HCT116 (cell line): ENCODE measurements around the gene NEUROG3. TPM values are rescaled to one million over a fixed set of nuclear protein-coding genes. Genes with fewer than 3 reads are reported as not detected.

ENCODE experiments used
- ATAC-seq: fragments of 200-7000 bp; cut with Tn5 transposase; 2 replicates; pipeline ENCODE4 v1.9.1; 2020; ENCODE audit warnings: mild to moderate bottlenecking, moderate library complexity
- BruUV-seq: library from RNA; stranded (reverse); fragments of 400-500 nt; replicated peaks from 2 replicates; lab custom pipeline; 2021; lab: Mats Ljungman, UMichigan
- CTCF ChIA-PET: fragments of 300-600 bp; sonication (Branson Sonifier 250); formaldehyde crosslinking; loops from one replicate; lab custom pipeline; 2021; ENCODE audit warnings: antibody characterized with exemption; lab: Charles Lee
- POLR2A ChIA-PET: fragments of 300-600, 350-600 bp; sonication (Branson Sonifier 250); formaldehyde crosslinking; loops from one replicate; lab custom pipeline; 2021; ENCODE audit warnings: antibody characterized with exemption; lab: Charles Lee
- RAD21 ChIA-PET, 2 experiments: fragments of 300-600 bp; sonication (Branson Sonifier 250); formaldehyde crosslinking; loops; one replicate each; lab custom pipeline; 2023; ENCODE audit warnings: low total read pairs in 2 of 2; ENCODE audit not compliant: uncharacterized antibody in 2 of 2, unreplicated experiment in 2 of 2, low non-redundant PET in 1 of 2; lab: Charles Lee
- DNase-seq: peaks from one replicate; pipeline ENCODE4 v3.0.0-alpha.2; 2010; ENCODE audit warnings: low read depth, low spot score
- H2AFZ ChIP-seq: fragments of 200-600 bp; shearing (Covaris generic), sonication (generic); 2 replicates; pipeline ENCODE4 v1.6.1; 2017; ENCODE audit warnings: low read depth, mixed run types, mixed read lengths, antibody characterized with exemption, low read length; ENCODE audit not compliant: poor library complexity, severe bottlenecking
- H3K27ac ChIP-seq: 2 replicates; pipeline ENCODE4 v1.5.1; 2012; ENCODE audit warnings: low read depth, low read length
- H3K27me3 ChIP-seq: fragments of 200-600 bp; sonication (generic); 2 replicates; pipeline ENCODE4 v1.6.1; 2016; ENCODE audit warnings: mixed run types, low read length, mixed read lengths; ENCODE audit not compliant: insufficient read depth
- H3K36me3 ChIP-seq, 2 experiments: fragments of 200-500 bp in 1 of 2; fragments of 200-600 bp in 1 of 2; sonication (Bioruptor generic) in 1 of 2; sonication (generic) in 1 of 2; 2 replicates each; pipeline versions ENCODE4 v1.5.1 to v1.6.1; 2014 to 2016; ENCODE audit warnings: low read length in 2 of 2, inconsistent platforms in 1 of 2, mixed read lengths in 1 of 2, mixed run types in 1 of 2; ENCODE audit not compliant: insufficient read depth in 2 of 2, control insufficient read depth in 1 of 2
- H3K4me1 ChIP-seq, 2 experiments: fragments of 200-600 bp in 1 of 2; sonication (generic) in 1 of 2; 2 replicates each; pipeline versions ENCODE4 v1.5.1 to v1.6.1; 2012 to 2017; ENCODE audit warnings: low read length in 2 of 2, inconsistent platforms in 1 of 2, mild to moderate bottlenecking in 1 of 2, mixed read lengths in 1 of 2, mixed run types in 1 of 2, moderate library complexity in 1 of 2; ENCODE audit not compliant: insufficient read depth in 2 of 2, control insufficient read depth in 1 of 2
- H3K4me2 ChIP-seq: fragments of 200-600 bp; sonication (generic); 2 replicates; pipeline ENCODE4 v1.6.1; 2017; ENCODE audit warnings: mixed run types, low read length, mixed read lengths
- H3K4me3 ChIP-seq, 2 experiments: fragments of 200-600 bp in 1 of 2; sonication (generic) in 1 of 2; replicated peaks in 1 of 2; 2 replicates each; pipeline ENCODE4 v1.5.1; 2011 to 2016; ENCODE audit warnings: low read length in 2 of 2, control low read depth in 1 of 2, low read depth in 1 of 2, mild to moderate bottlenecking in 1 of 2, mixed read lengths in 1 of 2, mixed run types in 1 of 2
- H3K79me2 ChIP-seq: fragments of 200-600 bp; sonication (generic); 2 replicates; pipeline ENCODE4 v1.6.1; 2017; ENCODE audit warnings: mild to moderate bottlenecking, mixed run types, low read length, moderate library complexity, mixed read lengths; ENCODE audit not compliant: insufficient read depth
- H3K9ac ChIP-seq: fragments of 200-600 bp; sonication (generic); 2 replicates; pipeline ENCODE4 v1.6.1; 2016; ENCODE audit warnings: low read length, mixed read lengths
- H3K9me2 ChIP-seq: fragments of 200-600 bp; sonication (generic), shearing (Covaris generic); 2 replicates; pipeline ENCODE4 v1.6.1; 2017; ENCODE audit warnings: mixed run types, mild to moderate bottlenecking, moderate library complexity; ENCODE audit not compliant: insufficient read depth
- H3K9me3 ChIP-seq, 2 experiments: fragments of 200-500 bp in 1 of 2; fragments of 200-600 bp in 1 of 2; sonication (Bioruptor generic) in 1 of 2; sonication (generic) in 1 of 2; 2 replicates each; pipeline ENCODE4 v1.6.1; 2014 to 2017; ENCODE audit warnings: low read length in 2 of 2, mixed read lengths in 2 of 2, inconsistent platforms in 1 of 2, low read depth in 1 of 2, mild to moderate bottlenecking in 1 of 2, mixed run types in 1 of 2, moderate library complexity in 1 of 2; ENCODE audit not compliant: control insufficient read depth in 1 of 2, insufficient read depth in 1 of 2
- H4K20me1 ChIP-seq: fragments of 200-600 bp; sonication (generic), shearing (Covaris generic); 2 replicates; pipeline ENCODE4 v1.6.1; 2017; ENCODE audit warnings: mixed run types, mild to moderate bottlenecking, moderate library complexity; ENCODE audit not compliant: insufficient read depth
- POLR2A ChIP-seq: IDR thresholded peaks from 2 replicates; pipeline ENCODE4 v1.7.0; 2011; ENCODE audit warnings: borderline replicate concordance; ENCODE audit not compliant: insufficient read depth, insufficient read length; ENCODE audit errors: extremely low read depth
- RAD21 ChIP-seq: IDR thresholded peaks from 2 replicates; pipeline ENCODE4 v1.6.1; 2012; ENCODE audit warnings: low read depth, mild to moderate bottlenecking
- SP1 ChIP-seq: IDR thresholded peaks from 2 replicates; pipeline ENCODE4 v1.6.1; 2012; ENCODE audit warnings: low read depth
- ZNF274 ChIP-seq: fragments of 200-500 bp; sonication (Bioruptor generic); IDR thresholded peaks from 2 replicates; pipeline ENCODE4 v1.6.1; 2014; ENCODE audit warnings: mild to moderate bottlenecking, low read depth, low read length, inconsistent platforms
- intact Hi-C: fragments of 100-400 bp; cut with micrococcal nuclease; formaldehyde crosslinking; loops from 2 replicates; pipeline ENCODE4 v1.10.0; 2022
- total RNA-seq: library from RNA; stranded (reverse); gene quantifications from one replicate; pipeline ENCODE4 v1.2.1, GENCODE V29; 2021; ENCODE audit not compliant: unreplicated experiment
- TF ChIP-seq, protein P1 (sequence below): IDR thresholded peaks from 2 replicates; pipeline ENCODE4 v1.6.1; 2011; ENCODE audit warnings: mild to moderate bottlenecking, low read length, moderate library complexity; ENCODE audit not compliant: insufficient replicate concordance; ENCODE audit errors: extremely low read depth
- TF ChIP-seq, protein P2 (sequence below): IDR thresholded peaks from 2 replicates; pipeline ENCODE4 v1.6.1; 2012; ENCODE audit warnings: low read depth
- TF ChIP-seq, protein P3 (sequence below), 3 experiments: fragments of 200-600 bp in 1 of 3; sonication (generic) in 1 of 3; IDR thresholded peaks in 2 of 3; conservative IDR thresholded peaks in 1 of 3; 2 replicates each; pipeline ENCODE4 v1.5.1; 2012 to 2017; ENCODE audit warnings: low read depth in 2 of 3, low read length in 2 of 3, antibody characterized with exemption in 1 of 3, borderline replicate concordance in 1 of 3, control low read depth in 1 of 3, mild to moderate bottlenecking in 1 of 3, mixed read lengths in 1 of 3, mixed run types in 1 of 3, moderate library complexity in 1 of 3; ENCODE audit not compliant: insufficient read depth in 1 of 3

The NEUROG3 gene
- total RNA-seq, 1 experiment from 2014 or later: not detected

DNA sequence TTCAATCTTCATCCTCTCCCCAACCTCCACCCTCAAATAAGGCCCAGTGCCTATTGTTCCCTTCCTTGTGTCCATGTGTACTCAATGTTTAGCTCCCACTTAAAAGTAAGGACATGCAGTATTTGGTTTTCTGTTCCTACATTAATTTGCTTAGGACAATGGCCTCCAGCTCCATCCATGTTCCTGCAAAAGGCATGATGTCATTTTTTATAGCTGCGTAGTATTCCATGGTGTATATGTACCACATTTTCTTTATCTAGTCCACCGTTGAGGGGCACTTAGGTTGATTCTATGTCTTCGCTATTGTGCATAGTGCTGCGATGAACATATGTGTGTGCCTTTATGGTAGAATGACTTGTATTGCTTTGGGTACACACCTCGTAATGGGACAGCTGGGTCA lies 7.2 kb upstream of the NEUROG3 start:
- H3K9ac ChIP-seq: no peak overlapping the region
- no peaks in the 10 kb centered on the region for H3K79me2 ChIP-seq
- H3K27ac ChIP-seq: no peak overlapping the region
- no peaks in the 10 kb centered on the region for H3K9me3 ChIP-seq
- no peaks in the 10 kb centered on the region for H3K9me2 ChIP-seq
- no peak overlapping the region for H2AFZ ChIP-seq
- ChIA-PET CTCF (no interaction called here), POLR2A (no interaction called here), RAD21 (no interaction called here)
- no peaks in the 10 kb centered on the region for H3K4me1 ChIP-seq
- H4K20me1 ChIP-seq: no peaks in the 10 kb centered on the region
- no TSS peak for BruUV-seq
- ATAC-seq (no peak), DNase-seq (no peak)
- TF ChIP-seq, protein P1, sequence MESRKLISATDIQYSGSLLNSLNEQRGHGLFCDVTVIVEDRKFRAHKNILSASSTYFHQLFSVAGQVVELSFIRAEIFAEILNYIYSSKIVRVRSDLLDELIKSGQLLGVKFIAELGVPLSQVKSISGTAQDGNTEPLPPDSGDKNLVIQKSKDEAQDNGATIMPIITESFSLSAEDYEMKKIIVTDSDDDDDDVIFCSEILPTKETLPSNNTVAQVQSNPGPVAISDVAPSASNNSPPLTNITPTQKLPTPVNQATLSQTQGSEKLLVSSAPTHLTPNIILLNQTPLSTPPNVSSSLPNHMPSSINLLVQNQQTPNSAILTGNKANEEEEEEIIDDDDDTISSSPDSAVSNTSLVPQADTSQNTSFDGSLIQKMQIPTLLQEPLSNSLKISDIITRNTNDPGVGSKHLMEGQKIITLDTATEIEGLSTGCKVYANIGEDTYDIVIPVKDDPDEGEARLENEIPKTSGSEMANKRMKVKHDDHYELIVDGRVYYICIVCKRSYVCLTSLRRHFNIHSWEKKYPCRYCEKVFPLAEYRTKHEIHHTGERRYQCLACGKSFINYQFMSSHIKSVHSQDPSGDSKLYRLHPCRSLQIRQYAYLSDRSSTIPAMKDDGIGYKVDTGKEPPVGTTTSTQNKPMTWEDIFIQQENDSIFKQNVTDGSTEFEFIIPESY: no peak
- no peak for TF ChIP-seq POLR2A
- TF ChIP-seq ZNF274: no peak
- no peak for TF ChIP-seq RAD21
- TF ChIP-seq, protein P2, sequence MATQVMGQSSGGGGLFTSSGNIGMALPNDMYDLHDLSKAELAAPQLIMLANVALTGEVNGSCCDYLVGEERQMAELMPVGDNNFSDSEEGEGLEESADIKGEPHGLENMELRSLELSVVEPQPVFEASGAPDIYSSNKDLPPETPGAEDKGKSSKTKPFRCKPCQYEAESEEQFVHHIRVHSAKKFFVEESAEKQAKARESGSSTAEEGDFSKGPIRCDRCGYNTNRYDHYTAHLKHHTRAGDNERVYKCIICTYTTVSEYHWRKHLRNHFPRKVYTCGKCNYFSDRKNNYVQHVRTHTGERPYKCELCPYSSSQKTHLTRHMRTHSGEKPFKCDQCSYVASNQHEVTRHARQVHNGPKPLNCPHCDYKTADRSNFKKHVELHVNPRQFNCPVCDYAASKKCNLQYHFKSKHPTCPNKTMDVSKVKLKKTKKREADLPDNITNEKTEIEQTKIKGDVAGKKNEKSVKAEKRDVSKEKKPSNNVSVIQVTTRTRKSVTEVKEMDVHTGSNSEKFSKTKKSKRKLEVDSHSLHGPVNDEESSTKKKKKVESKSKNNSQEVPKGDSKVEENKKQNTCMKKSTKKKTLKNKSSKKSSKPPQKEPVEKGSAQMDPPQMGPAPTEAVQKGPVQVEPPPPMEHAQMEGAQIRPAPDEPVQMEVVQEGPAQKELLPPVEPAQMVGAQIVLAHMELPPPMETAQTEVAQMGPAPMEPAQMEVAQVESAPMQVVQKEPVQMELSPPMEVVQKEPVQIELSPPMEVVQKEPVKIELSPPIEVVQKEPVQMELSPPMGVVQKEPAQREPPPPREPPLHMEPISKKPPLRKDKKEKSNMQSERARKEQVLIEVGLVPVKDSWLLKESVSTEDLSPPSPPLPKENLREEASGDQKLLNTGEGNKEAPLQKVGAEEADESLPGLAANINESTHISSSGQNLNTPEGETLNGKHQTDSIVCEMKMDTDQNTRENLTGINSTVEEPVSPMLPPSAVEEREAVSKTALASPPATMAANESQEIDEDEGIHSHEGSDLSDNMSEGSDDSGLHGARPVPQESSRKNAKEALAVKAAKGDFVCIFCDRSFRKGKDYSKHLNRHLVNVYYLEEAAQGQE: no peak
- no peak for TF ChIP-seq SP1
- TF ChIP-seq, protein P3, sequence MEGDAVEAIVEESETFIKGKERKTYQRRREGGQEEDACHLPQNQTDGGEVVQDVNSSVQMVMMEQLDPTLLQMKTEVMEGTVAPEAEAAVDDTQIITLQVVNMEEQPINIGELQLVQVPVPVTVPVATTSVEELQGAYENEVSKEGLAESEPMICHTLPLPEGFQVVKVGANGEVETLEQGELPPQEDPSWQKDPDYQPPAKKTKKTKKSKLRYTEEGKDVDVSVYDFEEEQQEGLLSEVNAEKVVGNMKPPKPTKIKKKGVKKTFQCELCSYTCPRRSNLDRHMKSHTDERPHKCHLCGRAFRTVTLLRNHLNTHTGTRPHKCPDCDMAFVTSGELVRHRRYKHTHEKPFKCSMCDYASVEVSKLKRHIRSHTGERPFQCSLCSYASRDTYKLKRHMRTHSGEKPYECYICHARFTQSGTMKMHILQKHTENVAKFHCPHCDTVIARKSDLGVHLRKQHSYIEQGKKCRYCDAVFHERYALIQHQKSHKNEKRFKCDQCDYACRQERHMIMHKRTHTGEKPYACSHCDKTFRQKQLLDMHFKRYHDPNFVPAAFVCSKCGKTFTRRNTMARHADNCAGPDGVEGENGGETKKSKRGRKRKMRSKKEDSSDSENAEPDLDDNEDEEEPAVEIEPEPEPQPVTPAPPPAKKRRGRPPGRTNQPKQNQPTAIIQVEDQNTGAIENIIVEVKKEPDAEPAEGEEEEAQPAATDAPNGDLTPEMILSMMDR (IDR thresholded peaks at IDR 0.05 in 2 of 3, conservative IDR thresholded peaks at IDR 0.05 in 1 of 3; ENCODE audit: borderline replicate concordance in 1 of 3, insufficient read depth in 1 of 3, low read depth in 2 of 3, low read length in 2 of 3): no peak
- peaks cover 21% of the 10 kb centered on the region for H3K27me3 ChIP-seq
- no peak overlapping the region for H3K4me3 ChIP-seq
- intact Hi-C loops: no loop called here
- no peaks in the 10 kb centered on the region for H3K36me3 ChIP-seq
- H3K4me2 ChIP-seq: no peak overlapping the region
